ENCODE data around the gene HIVEP3.

The HIVEP3 gene

GRCh38 chr1:41842326-41842725, 76.4 kb downstream of the HIVEP3 start:
- peak overlapping the region; percentile 42 for H2AFZ ChIP-seq (ENCODE audit: low read length)
- H3K18ac ChIP-seq (ENCODE audit: low read length): no peak overlapping the region
- no peaks in the 10 kb centered on the region for H3K36me3 ChIP-seq (replicated peaks in 1 of 2; ENCODE audit: control insufficient read depth in 2 of 2, insufficient read depth in 2 of 2, low read length in 2 of 2)
- no peak overlapping the region for H2BK12ac ChIP-seq (ENCODE audit: low read length)
- H3K79me1 ChIP-seq (ENCODE audit: low read depth, low read length): no peaks in the 10 kb centered on the region
- H3K4me3 ChIP-seq (ENCODE audit: low read length in 2 of 2): no peak overlapping the region
- H2BK5ac ChIP-seq (ENCODE audit: low read length): no peak overlapping the region
- no peak overlapping the region for H2BK15ac ChIP-seq (ENCODE audit: low read length)
- H3K4ac ChIP-seq (ENCODE audit: low read length): no peak overlapping the region
- no peak overlapping the region for H2BK120ac ChIP-seq (ENCODE audit: low read depth, low read length)
- H3K14ac ChIP-seq (ENCODE audit: low read length): no peak overlapping the region
- no CpG with 5 or more reads among the region's 2 CpGs for WGBS, 2 donors (ENCODE audit: extremely low coverage in 2 of 2, insufficient read length in 2 of 2, insufficient replicate concordance in 1 of 2)
- DNase-seq (ENCODE audit: low spot score): no peak
- H3K23ac ChIP-seq (ENCODE audit: low read depth, low read length, poor library complexity): no peak overlapping the region
- H3K27ac ChIP-seq (replicated peaks; ENCODE audit: low read length): peak overlapping the region; percentile 37
- no peak overlapping the region for H3K4me2 ChIP-seq (ENCODE audit: insufficient read depth, low read length, poor library complexity, severe bottlenecking)
- no peak overlapping the region for H3K9ac ChIP-seq (ENCODE audit: low read depth, low read length, poor library complexity)
- no peak overlapping the region for H4K91ac ChIP-seq (ENCODE audit: low read depth, low read length, poor library complexity)
- H3K27me3 ChIP-seq (ENCODE audit: control insufficient read depth in 3 of 3, insufficient read depth in 3 of 3, low read depth in 1 of 3, low read length in 3 of 3): no peaks in the 10 kb centered on the region
- peaks cover 13 to 19% of the 10 kb centered on the region in 2 donors for H3K4me1 ChIP-seq (ENCODE audit: control insufficient read depth in 2 of 2, insufficient read depth in 1 of 2, low read depth in 1 of 2, low read length in 2 of 2)
- no peaks in the 10 kb centered on the region for H3K9me3 ChIP-seq (replicated peaks in 1 of 2; ENCODE audit: control insufficient read depth in 2 of 2, insufficient read depth in 1 of 2, low read depth in 1 of 2, low read length in 2 of 2)
- H2AK5ac ChIP-seq (ENCODE audit: low read depth, low read length): no peak overlapping the region
- H4K8ac ChIP-seq (ENCODE audit: low read depth, low read length): no peak overlapping the region

GRCh38 chr1:41840592-41841246, 78.0 kb downstream of the HIVEP3 start:
- Histone ChIP-seq H4K8ac (ENCODE audit: low read depth, low read length) (no peak overlapping the region), H2BK12ac (ENCODE audit: low read length) (no peak overlapping the region), H3K23ac (ENCODE audit: low read depth, low read length, poor library complexity) (no peak overlapping the region), H3K14ac (ENCODE audit: low read length) (no peak overlapping the region), H3K36me3 (replicated peaks in 1 of 2; ENCODE audit: control insufficient read depth in 2 of 2, insufficient read depth in 2 of 2, low read length in 2 of 2) (no peaks in the 10 kb centered on the region), H3K4me3 (ENCODE audit: low read length in 2 of 2) (no peak overlapping the region), H3K4ac (ENCODE audit: low read length) (no peak overlapping the region), H3K9ac (ENCODE audit: low read depth, low read length, poor library complexity) (no peak overlapping the region), H3K4me1 (ENCODE audit: control insufficient read depth in 2 of 2, insufficient read depth in 1 of 2, low read depth in 1 of 2, low read length in 2 of 2) (peaks cover 13 to 18% of the 10 kb centered on the region in 2 donors), H3K79me1 (ENCODE audit: low read depth, low read length) (no peaks in the 10 kb centered on the region), H3K9me3 (replicated peaks in 1 of 2; ENCODE audit: control insufficient read depth in 2 of 2, insufficient read depth in 1 of 2, low read depth in 1 of 2, low read length in 2 of 2) (no peaks in the 10 kb centered on the region), H3K27ac (replicated peaks; ENCODE audit: low read length) (no peak overlapping the region), H2AK5ac (ENCODE audit: low read depth, low read length) (no peak overlapping the region), H3K4me2 (ENCODE audit: insufficient read depth, low read length, poor library complexity, severe bottlenecking) (no peak overlapping the region), H2BK15ac (ENCODE audit: low read length) (no peak overlapping the region), H3K27me3 (ENCODE audit: control insufficient read depth in 3 of 3, insufficient read depth in 3 of 3, low read depth in 1 of 3, low read length in 3 of 3) (no peaks in the 10 kb centered on the region), H2BK120ac (ENCODE audit: low read depth, low read length) (no peak overlapping the region), H2AFZ (ENCODE audit: low read length) (no peak overlapping the region), H3K18ac (ENCODE audit: low read length) (peak overlapping the region; percentile 0), H2BK5ac (ENCODE audit: low read length) (no peak overlapping the region), H4K91ac (ENCODE audit: low read depth, low read length, poor library complexity) (no peak overlapping the region)
- DNase-seq (ENCODE audit: low spot score): no peak
- WGBS, 2 donors (ENCODE audit: extremely low coverage in 2 of 2, insufficient read length in 2 of 2, insufficient replicate concordance in 1 of 2): no CpG with 5 or more reads among the region's 8 CpGs

- WGBS, 2 donors (ENCODE audit: extremely low coverage in 2 of 2, insufficient read length in 2 of 2, insufficient replicate concordance in 1 of 2): no CpG with 5 or more reads among the region's 6 CpGs
- no peak overlapping the region for H3K18ac ChIP-seq (ENCODE audit: low read length)
Observed at GRCh38 chr1:41838266-41838665, 80.5 kb downstream of the HIVEP3 start.

GRCh38 chr1:41837691-41838090, 81.0 kb downstream of the HIVEP3 start:
- Histone ChIP-seq H3K4me3 (ENCODE audit: low read length in 2 of 2) (no peak overlapping the region), H3K27ac (replicated peaks; ENCODE audit: low read length) (no peak overlapping the region), H3K36me3 (replicated peaks in 1 of 2; ENCODE audit: control insufficient read depth in 2 of 2, insufficient read depth in 2 of 2, low read length in 2 of 2) (no peaks in the 10 kb centered on the region), H3K18ac (ENCODE audit: low read length) (no peak overlapping the region), H2AFZ (ENCODE audit: low read length) (no peak overlapping the region), H3K4me1 (ENCODE audit: control insufficient read depth in 2 of 2, insufficient read depth in 1 of 2, low read depth in 1 of 2, low read length in 2 of 2) (peaks cover 6 to 12% of the 10 kb centered on the region in 2 donors), H2BK5ac (ENCODE audit: low read length) (no peak overlapping the region), H2AK5ac (ENCODE audit: low read depth, low read length) (no peak overlapping the region), H3K27me3 (ENCODE audit: control insufficient read depth in 3 of 3, insufficient read depth in 3 of 3, low read depth in 1 of 3, low read length in 3 of 3) (no peaks in the 10 kb centered on the region), H3K9ac (ENCODE audit: low read depth, low read length, poor library complexity) (no peak overlapping the region), H2BK12ac (ENCODE audit: low read length) (no peak overlapping the region), H2BK15ac (ENCODE audit: low read length) (no peak overlapping the region), H2BK120ac (ENCODE audit: low read depth, low read length) (no peak overlapping the region), H4K91ac (ENCODE audit: low read depth, low read length, poor library complexity) (no peak overlapping the region), H3K14ac (ENCODE audit: low read length) (no peak overlapping the region), H3K9me3 (replicated peaks in 1 of 2; ENCODE audit: control insufficient read depth in 2 of 2, insufficient read depth in 1 of 2, low read depth in 1 of 2, low read length in 2 of 2) (no peaks in the 10 kb centered on the region), H3K23ac (ENCODE audit: low read depth, low read length, poor library complexity) (no peak overlapping the region), H4K8ac (ENCODE audit: low read depth, low read length) (no peak overlapping the region), H3K4me2 (ENCODE audit: insufficient read depth, low read length, poor library complexity, severe bottlenecking) (no peak overlapping the region), H3K79me1 (ENCODE audit: low read depth, low read length) (no peaks in the 10 kb centered on the region), H3K4ac (ENCODE audit: low read length) (no peak overlapping the region)
- no peak for DNase-seq (ENCODE audit: low spot score)
- no CpG with 5 or more reads among the region's 1 CpG for WGBS, 2 donors (ENCODE audit: extremely low coverage in 2 of 2, insufficient read length in 2 of 2, insufficient replicate concordance in 1 of 2)

More at GRCh38 chr1:41838266-41838665, 80.5 kb downstream of the HIVEP3 start:
- no peaks in the 10 kb centered on the region for H3K9me3 ChIP-seq (replicated peaks in 1 of 2; ENCODE audit: control insufficient read depth in 2 of 2, insufficient read depth in 1 of 2, low read depth in 1 of 2, low read length in 2 of 2)
- no peak overlapping the region for H3K4ac ChIP-seq (ENCODE audit: low read length)
- H4K91ac ChIP-seq (ENCODE audit: low read depth, low read length, poor library complexity): no peak overlapping the region
- no peak overlapping the region for H3K27ac ChIP-seq (replicated peaks; ENCODE audit: low read length)
- H3K23ac ChIP-seq (ENCODE audit: low read depth, low read length, poor library complexity): no peak overlapping the region
- no peaks in the 10 kb centered on the region for H3K79me1 ChIP-seq (ENCODE audit: low read depth, low read length)
- no peak overlapping the region for H2BK12ac ChIP-seq (ENCODE audit: low read length)
- H2AK5ac ChIP-seq (ENCODE audit: low read depth, low read length): no peak overlapping the region
- no peaks in the 10 kb centered on the region for H3K27me3 ChIP-seq (ENCODE audit: control insufficient read depth in 3 of 3, insufficient read depth in 3 of 3, low read depth in 1 of 3, low read length in 3 of 3)
- H3K36me3 ChIP-seq (replicated peaks in 1 of 2; ENCODE audit: control insufficient read depth in 2 of 2, insufficient read depth in 2 of 2, low read length in 2 of 2): no peaks in the 10 kb centered on the region
- H2BK5ac ChIP-seq (ENCODE audit: low read length): no peak overlapping the region
- peaks cover 12 to 16% of the 10 kb centered on the region in 2 donors for H3K4me1 ChIP-seq (ENCODE audit: control insufficient read depth in 2 of 2, insufficient read depth in 1 of 2, low read depth in 1 of 2, low read length in 2 of 2)
- DNase-seq (ENCODE audit: low spot score): no peak
- no peak overlapping the region for H2BK120ac ChIP-seq (ENCODE audit: low read depth, low read length)
- no peak overlapping the region for H3K4me3 ChIP-seq (ENCODE audit: low read length in 2 of 2)
- H4K8ac ChIP-seq (ENCODE audit: low read depth, low read length): no peak overlapping the region
- H3K9ac ChIP-seq (ENCODE audit: low read depth, low read length, poor library complexity): no peak overlapping the region
- H2AFZ ChIP-seq (ENCODE audit: low read length): no peak overlapping the region
- H2BK15ac ChIP-seq (ENCODE audit: low read length): no peak overlapping the region
- H3K4me2 ChIP-seq (ENCODE audit: insufficient read depth, low read length, poor library complexity, severe bottlenecking): no peak overlapping the region
- H3K14ac ChIP-seq (ENCODE audit: low read length): no peak overlapping the region
